WI38 (cell line): Measurements from ENCODE around the gene CHD8.
"Not testable (repeated sequence)": the region's sequence is repeated elsewhere in the genome, so short reads cannot be mapped to it uniquely, and the experiment has no call there.

Source experiments
- H3K4me3 ChIP-seq: 2 replicates; pipeline ENCODE4 v1.5.1; 2011; ENCODE audit warnings: low read depth, mild to moderate bottlenecking, control low read depth, low read length
- TF ChIP-seq, protein P1 (sequence below): IDR thresholded peaks from 2 replicates; pipeline ENCODE4 v1.5.1; 2012; ENCODE audit warnings: low read depth, mild to moderate bottlenecking, control low read depth, low read length

CHD8 gene

DNA sequence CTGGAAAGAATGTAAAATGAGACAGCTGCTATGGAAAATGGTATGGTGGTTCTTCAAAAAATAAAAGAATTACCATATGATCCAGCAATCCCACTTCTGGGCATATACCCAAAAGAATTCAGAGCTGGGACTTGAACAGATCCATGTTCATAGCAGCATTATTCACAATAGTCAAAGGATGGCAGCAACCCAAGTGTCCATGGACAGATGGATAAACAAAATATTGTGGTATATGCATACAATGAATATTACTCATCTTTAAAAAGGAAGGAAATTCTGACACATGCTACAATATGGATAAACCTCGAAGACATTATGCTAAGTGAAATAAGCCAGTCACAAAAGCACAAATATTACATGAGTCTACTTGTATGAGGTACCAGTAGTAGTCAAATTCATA is 11.7 kb upstream of the CHD8 start:
- H3K4me3 ChIP-seq, result no peak overlapping the region
- TF ChIP-seq, protein P1, sequence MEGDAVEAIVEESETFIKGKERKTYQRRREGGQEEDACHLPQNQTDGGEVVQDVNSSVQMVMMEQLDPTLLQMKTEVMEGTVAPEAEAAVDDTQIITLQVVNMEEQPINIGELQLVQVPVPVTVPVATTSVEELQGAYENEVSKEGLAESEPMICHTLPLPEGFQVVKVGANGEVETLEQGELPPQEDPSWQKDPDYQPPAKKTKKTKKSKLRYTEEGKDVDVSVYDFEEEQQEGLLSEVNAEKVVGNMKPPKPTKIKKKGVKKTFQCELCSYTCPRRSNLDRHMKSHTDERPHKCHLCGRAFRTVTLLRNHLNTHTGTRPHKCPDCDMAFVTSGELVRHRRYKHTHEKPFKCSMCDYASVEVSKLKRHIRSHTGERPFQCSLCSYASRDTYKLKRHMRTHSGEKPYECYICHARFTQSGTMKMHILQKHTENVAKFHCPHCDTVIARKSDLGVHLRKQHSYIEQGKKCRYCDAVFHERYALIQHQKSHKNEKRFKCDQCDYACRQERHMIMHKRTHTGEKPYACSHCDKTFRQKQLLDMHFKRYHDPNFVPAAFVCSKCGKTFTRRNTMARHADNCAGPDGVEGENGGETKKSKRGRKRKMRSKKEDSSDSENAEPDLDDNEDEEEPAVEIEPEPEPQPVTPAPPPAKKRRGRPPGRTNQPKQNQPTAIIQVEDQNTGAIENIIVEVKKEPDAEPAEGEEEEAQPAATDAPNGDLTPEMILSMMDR, result no peak

DNA sequence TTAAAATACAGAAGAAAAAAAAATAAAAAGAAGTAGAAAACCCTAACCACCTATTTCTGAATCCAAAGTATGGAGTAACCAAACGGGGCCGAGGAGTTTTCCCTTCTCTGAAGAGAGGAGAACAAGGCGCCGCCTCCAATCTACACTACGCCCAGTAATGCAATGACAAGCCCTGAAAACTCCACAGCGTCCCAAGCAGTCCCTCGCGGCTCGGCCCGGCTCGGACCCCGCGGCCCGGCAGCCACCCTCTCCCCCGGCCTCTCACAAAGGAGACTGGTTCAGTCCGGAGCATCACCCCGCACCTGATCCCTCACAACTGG is 371 bp downstream of the CHD8 start:
- TF ChIP-seq, protein P1, result no peak
- peak overlapping the region; percentile 96 for H3K4me3 ChIP-seq

DNA sequence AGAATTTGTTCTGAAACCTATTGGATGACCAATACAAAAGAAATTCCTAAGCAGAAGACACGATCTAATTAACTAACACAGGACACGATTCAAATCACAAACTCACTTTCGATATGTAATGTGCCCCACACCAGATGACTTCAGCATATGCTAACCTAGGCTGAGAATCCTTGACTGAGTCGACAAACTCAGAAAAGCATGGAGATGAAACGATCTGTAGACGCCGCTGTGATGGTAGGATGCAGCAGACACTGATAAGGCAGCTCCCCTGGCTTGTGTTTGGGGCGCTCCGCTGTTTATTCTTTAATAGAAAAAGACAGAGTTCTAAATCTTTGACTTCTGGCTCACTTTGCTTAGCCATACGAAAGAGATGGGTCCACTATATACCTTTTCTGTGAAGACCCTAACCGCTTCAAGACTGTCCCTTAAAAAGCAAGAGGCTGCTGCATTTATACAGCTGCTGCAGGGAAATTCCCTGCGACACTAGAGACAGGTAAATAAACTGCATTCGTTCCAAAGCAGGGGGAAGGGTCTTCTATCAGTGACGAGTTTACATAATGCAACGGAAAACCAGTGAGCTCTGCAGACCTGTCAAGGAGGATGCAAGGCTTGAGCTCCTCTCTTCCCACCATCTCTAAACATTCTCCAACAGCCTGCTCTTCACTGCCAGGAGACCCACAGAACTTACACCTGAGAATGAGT is 929 bp downstream of the CHD8 start:
- TF ChIP-seq, protein P1, result no peak

DNA sequence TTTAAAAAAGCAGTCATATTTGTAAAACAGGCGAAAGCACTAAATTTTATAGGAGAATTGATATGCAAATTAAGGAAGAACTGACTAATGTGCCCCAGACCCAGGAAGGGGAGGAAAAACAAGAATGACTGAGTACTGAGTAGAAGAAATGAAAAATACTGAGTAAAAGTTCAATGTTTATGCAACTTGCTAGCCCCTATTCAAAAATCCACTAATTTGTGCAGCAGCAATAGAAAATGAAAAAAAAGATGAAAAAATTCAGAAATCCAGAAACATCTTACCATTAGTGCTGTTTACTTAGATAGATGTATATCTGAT is 6.1 kb downstream of the CHD8 start:
- TF ChIP-seq, protein P1, result no peak
- no peak overlapping the region for H3K4me3 ChIP-seq

More for the DNA sequence above, 929 bp downstream of the CHD8 start:
- peak overlapping the region; percentile 96 for H3K4me3 ChIP-seq

DNA sequence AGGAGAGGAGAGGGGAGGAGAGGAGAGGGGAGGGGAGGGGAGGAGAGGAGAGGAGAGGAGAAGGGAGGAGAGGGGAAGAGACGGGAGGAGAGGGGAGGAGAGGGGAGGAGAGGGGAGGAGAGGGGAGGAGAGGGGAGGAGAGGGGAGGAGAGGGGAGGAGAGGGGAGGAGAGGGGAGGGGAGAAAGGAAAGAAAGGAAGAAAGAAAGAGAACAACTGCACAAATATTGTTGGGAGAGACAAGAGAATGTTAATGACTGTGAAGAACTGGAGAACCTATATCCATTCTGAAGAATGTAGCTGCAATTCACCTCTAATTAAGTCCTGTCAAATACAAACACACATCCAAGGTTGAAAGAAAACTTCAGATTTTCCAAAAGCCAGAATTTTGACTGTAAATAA is 13.3 kb downstream of the CHD8 start:
- not testable (repeated sequence) for H3K4me3 ChIP-seq

DNA sequence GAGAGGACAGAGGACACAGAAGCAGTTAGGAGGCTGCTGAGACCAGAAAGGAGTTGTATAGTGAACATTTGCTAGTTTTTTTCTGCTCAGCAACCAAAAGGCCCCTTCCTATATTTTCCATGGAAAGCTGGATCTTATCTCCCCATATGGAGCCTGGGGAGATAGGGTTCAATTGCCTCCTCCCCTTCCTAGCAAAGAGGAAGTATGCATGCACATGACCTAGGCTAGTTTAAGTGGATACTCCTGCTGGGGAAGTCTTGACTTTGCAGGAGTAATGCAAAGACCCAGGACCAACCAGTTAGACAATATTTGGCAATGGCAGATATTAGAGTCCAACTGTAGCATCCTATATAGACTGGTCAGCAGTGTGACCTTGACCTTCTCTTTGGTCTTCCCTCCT is 15.1 kb downstream of the CHD8 start:
- no peak overlapping the region for H3K4me3 ChIP-seq
- TF ChIP-seq, protein P1, result no peak

DNA sequence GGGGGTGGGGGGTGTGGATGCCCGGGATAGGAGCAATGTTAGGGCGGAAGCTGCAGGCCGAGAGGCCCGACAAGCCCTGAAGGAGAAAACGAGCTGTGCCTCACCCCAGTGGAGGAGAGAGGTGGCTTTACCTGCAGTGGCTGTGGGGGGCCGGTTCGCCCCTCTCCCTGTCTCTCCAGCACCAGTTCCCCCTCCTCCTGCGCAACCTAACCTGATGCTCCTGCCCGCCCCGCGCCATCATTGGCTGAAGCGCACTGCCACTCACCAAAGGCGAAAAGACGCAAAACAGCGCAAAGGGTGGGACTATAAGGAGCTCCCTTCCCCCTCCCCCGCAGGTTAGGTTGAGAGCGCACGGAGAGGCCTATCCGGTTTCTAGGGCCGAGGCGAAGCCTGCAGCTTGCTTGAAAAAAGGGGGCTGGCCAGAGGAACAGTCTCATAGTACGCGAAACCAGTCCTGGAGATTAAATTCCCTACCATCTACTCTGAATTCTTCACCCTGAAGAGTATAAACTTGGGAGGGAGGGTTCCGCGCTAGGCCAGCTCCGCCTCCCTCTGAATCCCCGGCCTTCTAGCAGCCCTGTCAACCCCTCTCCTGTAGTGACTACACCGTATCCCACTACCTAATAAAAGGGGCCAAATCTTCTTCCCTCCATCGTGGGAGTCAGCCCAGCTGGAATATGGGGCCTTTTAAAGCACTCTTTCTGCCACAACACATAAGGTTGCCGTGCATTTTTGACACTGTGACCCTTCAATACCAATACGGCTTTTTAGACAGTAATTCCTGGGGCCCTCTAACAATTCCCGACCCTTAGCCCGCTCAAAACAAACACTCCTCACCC is 18.6 kb downstream of the CHD8 start:
- TF ChIP-seq, protein P1, result no peak
- peak overlapping the region; percentile 85 for H3K4me3 ChIP-seq
